GM18526 (cell line): ENCODE measurements around the gene NTNG2.

Experiments used
- POLR2A ChIP-seq: IDR thresholded peaks from 3 replicates; pipeline ENCODE4 v1.6.1; 2011; ENCODE audit not compliant: insufficient read length; ENCODE audit errors: extremely low read depth

NTNG2 gene

DNA sequence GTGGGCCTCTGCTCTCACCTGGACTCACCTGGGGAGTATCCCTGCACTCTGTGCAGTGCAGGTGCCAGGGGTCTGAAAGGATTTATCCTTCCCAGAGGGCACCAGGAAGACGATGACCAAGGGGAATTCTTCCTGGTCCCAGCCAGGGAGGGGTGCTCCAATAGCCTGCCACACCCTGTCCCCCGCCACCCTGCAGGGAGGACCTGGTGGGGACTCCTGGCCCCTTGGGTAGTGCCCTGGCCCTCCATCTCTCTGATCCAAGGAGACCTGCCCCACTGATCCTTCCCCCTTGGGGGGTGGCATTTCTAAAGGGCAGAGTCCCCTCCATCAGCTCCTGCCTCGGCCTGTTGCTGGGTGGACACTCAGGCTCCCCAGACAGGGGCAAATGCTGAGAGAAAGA lies 70.7 kb downstream of the NTNG2 start:
- no peak for TF ChIP-seq POLR2A

DNA sequence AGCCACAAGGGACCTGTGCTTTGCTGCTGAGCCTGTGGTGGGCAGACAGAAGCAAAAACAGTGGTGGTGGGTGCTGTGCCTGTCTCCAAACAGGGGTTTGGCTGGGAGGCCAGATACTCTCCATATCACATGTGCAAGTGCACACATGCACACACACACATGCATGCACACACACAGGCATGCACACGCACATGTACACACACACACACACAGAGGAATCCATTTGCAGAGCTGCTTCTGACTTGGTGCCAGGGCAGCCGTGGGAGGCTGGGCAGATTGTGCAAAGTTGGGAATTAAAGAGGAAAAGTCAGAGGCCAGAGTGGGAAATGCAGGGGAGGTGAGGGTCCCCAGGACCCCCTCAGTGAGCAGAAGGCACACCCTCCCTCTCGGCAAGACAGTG lies 71.3 kb downstream of the NTNG2 start:
- TF ChIP-seq POLR2A = no peak

DNA sequence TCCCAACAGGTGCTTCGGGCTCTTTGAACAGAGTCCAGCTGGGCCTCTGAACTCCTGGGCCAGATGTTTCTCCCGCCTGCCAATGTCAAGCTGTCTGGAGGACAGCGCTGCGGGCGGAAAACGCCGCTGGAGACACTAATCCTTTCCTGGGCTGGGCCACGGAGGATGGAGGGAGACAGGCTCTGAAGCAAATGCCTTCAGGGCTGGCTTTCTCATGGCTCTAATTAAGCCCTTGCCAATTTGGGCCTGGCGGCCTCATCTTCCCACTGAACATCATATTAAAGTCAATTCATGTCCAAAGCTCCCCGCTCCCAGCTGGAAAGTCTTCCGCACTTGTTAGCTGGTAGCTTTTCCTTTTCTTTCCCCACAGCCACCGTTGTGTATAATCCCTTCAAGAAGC lies 72.7 kb downstream of the NTNG2 start:
- TF ChIP-seq POLR2A = no peak

DNA sequence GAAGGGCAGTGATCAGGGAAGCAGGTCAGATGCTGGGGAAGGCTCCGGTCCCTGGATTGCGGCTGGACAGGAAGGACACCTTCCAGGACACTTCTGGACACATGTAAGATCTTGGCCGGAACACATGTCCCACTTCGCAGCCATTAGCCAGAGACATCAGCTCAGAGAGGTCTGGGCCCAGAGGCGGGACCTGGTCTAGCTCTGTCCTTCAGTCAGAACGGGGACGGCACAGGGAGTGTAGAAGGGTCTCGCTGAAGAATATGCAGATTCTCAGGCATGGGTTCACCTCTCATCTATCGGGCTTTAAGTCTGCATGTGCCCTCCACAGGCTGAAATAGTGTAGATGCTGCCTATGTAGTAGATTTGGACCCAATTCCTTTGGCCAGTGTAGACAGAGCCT lies 73.3 kb downstream of the NTNG2 start:
- TF ChIP-seq POLR2A = no peak

DNA sequence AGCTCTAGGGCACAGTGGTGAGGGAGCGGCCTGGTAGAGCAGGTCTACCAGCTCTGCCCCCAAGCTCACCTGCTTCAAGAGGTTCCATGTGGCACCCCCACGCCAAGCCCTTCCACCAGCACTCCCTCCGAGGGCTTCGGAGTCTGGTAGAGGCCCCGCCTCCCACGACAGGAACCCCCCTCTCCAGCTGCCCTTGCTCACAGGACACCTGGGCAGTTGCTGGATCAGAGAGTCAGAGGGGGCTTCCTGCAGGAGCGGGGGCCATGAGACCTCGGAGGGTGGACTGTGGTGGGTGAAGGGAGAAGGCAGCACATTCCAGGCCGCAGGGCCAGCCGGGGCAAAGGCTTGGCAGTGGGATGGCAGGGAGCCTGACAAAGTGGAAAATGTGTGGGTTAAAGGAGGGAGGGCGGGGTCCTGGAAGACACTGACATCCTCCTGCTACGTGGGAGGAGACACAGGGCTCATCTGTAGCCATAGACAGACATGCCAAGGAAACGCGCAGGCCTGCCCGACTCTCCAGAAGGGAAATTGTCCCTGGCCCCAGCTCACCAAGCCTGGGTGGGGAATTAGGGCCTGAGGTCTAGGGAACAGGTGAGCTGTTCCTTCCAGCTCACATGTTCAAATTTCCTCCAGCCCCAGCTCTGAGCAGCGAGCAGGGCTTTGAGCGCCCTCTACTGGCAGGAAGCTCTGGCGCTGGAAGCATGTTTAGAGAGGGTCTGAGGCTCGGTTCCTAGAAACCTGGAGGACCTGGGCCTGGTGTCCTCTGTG lies 74.2 kb downstream of the NTNG2 start:
- no peak for TF ChIP-seq POLR2A

DNA sequence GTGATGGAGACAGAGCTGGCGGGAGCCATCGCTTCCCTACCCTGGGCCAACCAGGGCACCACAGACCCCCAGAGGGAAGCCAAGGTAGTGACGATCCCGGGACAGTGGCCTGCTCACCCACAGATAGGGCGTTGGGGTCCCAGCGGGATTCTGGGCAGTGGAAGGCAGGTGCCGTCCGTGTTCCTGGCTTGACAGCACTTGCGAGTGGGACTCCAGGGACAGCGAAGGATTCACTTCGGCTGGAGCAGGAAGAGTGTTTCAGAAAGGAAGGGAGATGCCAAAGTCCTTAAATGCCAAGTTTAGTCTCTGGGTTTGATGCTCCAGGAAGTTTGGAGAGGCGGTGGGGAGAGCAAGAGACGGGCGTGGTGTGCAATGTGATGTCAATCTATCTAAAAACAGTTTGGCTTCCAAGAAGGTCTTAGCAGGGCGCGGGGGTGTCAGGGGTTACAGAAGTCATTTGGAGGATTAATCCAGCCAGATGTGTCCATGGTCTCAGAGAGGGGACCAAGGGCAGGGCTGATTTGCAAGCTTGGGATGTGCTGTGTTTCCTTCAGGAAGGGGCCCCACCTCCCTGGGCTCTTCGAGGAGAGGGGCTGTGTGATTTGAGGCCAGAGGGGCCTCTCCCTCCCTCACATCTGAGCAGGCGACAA lies 74.9 kb downstream of the NTNG2 start:
- TF ChIP-seq POLR2A = no peak

DNA sequence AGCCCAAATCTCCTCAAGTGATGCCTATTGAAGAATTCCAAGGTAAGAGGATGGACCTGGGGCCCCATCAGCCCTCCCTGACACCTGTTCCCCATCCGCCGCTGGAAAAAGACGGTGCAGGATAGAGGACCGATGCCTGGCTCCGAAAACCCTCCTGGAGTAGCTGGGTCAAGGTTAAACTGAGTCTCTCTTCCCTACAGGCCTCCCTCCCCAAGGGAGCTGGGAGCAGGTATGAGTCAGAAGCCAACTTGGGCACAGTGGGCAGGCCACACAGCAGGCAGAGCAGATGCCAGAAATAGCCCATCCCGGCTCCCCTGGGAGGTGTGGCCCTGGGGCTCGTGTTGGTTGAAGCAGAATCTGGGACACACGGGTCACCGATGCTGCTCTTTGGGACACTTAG lies 75.6 kb downstream of the NTNG2 start:
- no peak for TF ChIP-seq POLR2A

DNA sequence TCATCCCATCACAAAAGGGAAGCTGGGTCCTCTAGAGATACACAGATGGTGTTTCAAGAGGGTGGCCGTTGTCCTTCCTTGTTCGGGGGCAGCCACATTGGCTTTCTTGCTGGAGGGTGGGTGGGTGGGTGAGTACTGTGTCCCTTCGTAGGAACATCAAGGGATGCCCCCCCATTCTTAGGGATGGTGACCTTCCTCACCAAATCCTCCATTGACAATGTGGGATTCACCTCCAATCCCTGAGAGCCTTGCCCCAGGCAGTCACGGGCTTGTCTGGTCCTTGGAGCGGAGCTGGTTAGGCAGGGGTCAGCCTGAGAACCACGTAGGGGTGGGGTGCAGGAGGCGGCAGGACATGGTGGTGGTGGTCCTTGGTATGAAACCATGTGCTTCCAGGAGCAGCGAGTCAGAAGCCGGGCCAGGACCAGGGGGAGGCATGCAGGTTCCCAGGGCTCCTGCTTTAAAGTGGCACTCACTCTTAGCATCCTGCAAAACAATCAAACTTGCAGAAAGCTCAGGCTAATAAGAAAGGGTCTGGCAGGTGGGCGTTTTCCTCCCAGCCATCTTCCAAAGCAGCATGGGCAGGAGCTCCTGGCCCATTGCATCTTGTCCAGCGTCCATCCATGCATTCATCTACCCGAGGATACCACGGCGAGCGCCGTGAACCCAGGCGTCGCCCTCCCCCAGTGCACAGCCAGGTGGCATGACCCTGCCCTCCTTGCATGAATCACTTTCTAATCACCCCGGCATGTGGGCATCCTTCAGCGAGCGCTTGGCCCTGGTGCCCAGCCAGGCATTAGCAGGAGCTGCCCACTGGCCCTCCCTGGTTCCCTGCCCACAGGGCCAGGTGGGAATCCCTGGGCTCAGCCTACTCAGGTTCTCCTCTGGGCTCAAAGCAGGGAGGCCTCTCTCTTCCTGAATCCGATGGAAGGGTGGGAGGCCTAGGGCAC lies 76.4 kb downstream of the NTNG2 start:
- TF ChIP-seq POLR2A = no peak

DNA sequence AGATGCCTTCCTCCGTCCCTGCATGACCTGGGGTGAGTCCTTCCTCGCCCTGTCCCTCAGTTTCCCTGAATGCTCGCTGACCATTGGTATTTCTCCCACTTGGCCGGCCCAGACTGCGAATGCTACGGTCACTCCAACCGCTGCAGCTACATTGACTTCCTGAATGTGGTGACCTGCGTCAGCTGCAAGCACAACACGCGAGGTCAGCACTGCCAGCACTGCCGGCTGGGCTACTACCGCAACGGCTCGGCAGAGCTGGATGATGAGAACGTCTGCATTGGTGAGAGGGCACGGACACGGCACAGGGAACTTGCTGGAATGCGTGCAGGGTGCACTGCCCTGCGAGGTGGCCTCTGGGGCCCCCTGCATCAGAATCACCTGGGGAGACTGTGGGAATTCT lies 77.1 kb downstream of the NTNG2 start:
- no peak for TF ChIP-seq POLR2A

DNA sequence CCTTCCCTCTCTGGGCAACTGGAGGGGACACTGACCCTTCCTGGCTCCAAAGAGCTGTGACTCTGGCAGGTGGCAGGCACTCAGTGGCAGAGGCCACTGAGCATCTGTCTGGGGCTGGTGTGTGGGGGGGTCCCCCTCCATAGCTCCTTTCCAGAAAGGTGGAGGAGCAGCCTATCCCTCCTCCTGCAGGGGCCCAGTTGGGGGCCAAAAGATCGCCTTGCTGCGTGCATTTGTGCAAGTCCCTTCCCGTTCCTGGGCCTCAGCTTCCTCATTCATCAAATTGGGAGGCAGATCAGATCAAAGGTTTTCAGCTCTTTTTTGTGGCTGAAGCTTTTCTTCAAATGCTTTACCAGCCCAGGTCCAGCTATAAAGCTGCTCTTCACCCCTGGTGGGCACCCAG lies 77.7 kb downstream of the NTNG2 start:
- no peak for TF ChIP-seq POLR2A

DNA sequence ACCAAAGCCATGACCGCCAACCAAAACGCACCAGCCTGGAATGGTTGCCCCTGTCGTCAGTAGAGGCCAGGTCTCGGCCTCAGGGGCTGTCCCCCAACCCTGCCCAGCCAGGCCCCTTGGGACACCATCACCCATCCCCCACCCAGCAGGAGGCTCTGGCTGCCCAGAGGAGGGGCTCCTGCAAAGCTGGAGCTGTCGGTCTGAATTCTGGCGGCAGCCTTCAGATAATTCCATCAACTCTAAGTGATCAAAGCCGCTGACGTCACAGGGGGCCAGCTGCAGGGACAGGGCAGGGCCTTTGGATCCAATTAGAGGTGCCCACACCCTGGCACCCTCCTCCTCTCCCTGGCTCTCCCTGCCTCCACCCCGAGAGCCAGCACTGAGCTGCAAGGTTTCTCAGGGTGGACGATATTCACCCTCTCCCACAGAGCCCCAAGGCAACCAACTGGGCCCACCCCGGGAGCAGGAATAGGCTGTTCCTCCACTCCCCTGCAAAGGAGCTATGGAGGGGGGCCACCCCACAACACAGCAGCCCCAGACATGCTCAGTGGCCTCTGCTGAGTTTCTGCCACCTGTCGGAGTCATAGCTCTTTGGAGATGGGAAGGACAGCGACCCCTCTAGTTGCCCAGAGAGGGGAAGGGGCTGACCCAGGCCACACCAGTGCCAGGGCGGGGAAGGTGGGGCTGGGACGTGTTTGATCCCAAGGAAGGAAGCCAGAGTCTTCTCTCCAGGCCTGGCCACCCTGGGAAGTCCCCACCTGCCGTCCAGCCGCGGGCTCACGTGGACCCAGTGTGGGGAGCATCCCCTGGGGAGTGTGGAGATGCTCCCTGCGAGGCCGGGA lies 78.4 kb downstream of the NTNG2 start:
- TF ChIP-seq POLR2A = no peak

DNA sequence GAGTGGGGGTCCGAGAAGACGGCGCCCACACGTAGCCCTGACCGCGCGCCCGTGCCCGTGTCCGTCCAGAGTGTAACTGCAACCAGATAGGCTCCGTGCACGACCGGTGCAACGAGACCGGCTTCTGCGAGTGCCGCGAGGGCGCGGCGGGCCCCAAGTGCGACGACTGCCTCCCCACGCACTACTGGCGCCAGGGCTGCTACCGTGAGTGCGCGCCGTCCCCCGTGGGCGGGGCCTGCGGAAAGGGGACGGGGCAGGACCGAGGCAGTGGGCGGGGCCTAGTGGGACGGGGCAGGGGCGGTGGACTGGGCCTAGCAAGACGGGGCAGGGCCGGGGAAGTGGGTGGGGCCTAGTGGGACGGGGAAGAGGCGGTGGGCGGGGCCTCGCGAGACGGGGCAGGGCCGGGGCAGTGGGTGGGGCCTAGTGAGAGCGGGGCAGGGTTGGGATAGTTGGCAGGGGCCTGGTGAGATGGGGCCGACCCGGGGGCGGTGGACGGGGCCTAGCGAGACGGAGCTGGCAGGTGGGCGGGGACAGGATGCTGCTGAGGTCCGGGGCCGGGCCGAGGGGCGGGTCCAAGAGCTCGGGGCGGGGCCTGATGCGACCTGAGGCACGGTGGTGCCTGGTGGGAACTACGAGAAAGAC lies 79.1 kb downstream of the NTNG2 start:
- no peak for TF ChIP-seq POLR2A

DNA sequence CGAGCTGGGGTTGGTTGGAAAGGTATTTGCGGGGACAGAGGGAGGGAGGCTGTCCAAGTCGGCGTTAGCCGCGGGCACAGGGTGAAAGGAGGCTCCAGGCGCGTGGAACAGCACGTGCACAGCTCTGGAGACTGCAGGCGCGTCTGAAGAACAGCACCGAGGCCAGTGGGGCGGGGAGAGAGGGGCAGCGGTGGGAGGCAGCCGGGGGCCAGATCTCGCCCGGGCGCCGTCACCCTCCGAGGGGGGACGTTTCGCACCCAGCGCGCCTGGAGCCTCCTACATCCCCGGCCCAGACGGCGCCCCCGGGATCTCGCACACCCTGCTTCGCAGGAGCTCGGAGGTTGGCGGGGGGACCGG lies 79.6 kb downstream of the NTNG2 start:
- TF ChIP-seq POLR2A = peak; percentile 22

DNA sequence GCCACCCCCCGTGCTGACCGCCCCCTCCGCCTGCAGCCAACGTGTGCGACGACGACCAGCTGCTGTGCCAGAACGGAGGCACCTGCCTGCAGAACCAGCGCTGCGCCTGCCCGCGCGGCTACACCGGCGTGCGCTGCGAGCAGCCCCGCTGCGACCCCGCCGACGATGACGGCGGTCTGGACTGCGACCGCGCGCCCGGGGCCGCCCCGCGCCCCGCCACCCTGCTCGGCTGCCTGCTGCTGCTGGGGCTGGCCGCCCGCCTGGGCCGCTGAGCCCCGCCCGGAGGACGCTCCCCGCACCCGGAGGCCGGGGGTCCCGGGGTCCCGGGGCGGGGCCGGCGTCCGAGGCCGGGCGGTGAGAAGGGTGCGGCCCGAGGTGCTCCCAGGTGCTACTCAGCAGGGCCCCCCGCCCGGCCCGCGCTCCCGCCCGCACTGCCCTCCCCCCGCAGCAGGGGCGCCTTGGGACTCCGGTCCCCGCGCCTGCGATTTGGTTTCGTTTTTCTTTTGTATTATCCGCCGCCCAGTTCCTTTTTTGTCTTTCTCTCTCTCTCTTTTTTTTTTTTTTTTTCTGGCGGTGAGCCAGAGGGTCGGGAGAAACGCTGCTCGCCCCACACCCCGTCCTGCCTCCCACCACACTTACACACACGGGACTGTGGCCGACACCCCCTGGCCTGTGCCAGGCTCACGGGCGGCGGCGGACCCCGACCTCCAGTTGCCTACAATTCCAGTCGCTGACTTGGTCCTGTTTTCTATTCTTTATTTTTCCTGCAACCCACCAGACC lies 80.2 kb downstream of the NTNG2 start:
- no peak for TF ChIP-seq POLR2A
